ENCODE results near the gene FAXDC2.
A peak's percentile ranks its signal among the peaks of the same experiment; 100 is the strongest.

FAXDC2 gene, protein sequence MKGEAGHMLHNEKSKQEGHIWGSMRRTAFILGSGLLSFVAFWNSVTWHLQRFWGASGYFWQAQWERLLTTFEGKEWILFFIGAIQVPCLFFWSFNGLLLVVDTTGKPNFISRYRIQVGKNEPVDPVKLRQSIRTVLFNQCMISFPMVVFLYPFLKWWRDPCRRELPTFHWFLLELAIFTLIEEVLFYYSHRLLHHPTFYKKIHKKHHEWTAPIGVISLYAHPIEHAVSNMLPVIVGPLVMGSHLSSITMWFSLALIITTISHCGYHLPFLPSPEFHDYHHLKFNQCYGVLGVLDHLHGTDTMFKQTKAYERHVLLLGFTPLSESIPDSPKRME

DNA sequence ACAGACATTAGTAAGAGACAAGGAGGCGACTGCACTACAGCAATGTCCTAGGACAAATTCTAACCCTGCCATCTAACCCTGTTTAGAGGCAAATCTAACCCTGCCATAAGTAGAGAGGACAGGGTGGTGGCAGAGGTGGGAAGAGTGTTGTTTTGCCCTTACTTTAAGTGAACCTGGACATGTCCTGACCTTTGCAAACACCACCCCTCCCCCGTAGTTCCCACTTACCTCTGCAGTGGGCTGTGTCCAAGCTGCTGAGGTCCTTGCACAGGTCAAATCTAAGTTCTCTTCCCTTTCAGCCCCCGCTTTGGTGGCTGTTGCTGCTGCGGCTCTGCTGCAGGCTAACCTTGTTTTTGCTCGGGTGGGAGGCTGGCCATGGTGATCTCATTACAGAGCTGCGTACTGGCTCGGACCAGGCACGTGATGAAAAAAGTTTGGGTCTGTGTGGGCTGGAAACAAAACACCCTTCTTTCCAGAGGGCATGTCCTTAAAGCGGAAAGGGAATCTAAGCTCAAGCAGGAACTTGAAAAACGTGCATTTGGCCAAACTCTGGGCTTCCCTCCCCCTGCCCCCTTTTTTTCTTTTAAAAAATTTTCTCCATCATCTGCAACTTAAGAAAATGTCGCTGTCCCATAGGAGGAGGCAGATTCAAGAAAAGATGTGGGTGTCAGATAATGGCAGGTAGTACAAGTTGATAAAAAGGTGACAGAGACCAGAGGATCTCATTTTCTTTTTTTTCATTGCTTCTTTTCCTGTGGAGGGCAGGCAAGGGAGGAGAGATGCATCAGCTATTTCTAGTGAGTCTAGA lies at the start of gene FAXDC2:
TSS of gene FAXDC2 (minus strand) at position 349 of the 808 bp plus-strand sequence. CDS start 12,425 bp downstream, outside the sequence.
- peak; percentile 89 for DNase-seq (ENCODE audit: low spot score)

DNA sequence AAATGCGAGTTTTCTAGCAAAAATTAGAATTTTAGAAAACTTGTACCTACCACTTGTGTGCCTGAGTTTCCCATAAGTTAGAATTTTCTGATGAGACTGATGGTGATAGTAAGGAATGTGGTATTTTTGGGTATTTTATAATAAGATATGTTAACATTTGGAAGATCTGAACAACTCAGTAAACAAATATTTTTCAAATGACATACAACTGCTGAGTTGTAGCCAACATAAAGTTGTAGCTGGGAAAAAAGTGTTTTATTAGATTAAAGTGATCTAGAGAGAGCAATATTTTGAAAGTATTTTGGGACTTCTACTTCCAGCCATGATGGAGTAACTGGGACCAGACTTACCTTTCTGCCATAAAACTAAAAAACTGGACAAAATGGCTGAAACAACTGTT lies 49.7 kb upstream of the FAXDC2 start:
- DNase-seq (ENCODE audit: low spot score) = no peak

DNA sequence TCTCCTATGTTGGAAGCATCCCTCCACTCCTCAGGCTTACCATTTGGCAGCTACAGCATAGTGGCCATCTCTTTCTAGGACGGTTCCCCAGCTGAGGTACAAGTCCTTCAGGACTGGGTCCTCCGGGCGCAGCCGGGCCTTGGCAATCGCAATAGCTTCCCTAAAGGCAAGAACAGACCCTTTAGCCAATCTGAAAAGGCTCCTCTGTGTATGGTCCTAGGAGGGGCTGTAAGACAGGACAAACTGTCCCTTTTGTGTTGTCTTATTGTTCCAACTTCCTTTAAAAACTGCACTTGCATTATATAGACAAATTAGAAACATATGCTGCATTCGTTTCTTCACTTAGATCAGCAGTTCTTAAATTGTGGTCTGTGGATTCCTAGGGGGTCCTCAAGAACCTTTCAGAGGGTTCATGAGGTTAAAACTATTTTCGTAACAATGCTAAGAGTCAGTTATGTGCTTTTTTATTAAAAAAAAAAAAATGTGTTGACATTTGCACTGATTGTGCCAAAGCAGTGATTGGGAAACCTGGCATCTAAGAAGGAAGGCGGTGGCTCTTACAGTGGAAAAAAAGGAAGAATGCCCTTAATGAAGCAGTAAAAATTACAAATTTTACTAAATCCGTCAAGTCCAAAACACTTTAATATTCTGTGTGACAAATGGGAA lies 48.9 kb upstream of the FAXDC2 start:
- no peak for DNase-seq (ENCODE audit: low spot score)

DNA sequence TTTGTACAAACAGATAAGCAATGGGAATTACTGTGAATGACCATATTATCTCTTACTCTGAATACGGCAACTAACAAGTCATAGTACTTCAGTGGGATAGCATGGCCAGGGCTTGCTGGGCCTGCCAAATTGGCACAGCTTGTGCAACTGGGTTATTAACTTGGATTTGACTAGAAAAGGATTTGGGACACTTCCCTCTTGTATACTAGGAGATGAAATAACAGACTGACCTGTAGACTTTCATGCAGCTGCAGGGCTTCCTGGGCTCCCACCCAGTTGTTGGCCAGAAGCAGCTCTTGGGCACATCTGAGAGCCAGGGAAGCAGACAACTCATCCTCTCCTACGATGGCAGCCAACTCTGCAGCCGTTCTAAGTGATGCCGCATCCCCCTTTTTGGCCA lies 47.8 kb upstream of the FAXDC2 start:
- no peak for DNase-seq (ENCODE audit: low spot score)

DNA sequence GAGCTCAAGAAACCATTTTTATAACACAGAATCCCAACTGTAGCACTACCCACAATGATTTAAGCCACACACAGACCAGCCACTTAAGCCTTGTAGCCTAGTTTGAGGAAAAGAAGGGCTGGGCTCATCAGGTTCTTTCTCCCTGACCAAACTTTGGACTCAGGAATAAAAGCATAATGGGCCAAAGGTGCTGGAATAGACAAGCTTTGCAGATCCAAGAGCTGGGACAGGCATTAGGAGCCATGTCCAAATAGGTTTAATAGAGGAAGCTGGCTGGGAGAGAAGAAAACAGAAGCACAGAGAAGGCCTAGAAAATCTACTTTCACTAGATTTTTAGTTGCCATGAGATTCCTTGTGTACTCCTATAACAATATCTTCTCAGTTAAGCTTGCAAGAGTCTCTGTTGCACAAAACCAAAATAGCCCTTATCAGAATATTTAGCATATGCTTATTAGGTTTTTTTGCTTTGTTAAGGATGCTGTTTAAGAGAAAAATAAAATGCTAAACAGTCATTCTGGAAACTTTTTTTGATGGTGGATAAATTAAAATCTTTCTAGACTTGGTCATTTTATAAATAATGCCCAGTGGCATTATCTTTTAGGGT lies 46.3 kb upstream of the FAXDC2 start:
- no peak for DNase-seq (ENCODE audit: low spot score)

DNA sequence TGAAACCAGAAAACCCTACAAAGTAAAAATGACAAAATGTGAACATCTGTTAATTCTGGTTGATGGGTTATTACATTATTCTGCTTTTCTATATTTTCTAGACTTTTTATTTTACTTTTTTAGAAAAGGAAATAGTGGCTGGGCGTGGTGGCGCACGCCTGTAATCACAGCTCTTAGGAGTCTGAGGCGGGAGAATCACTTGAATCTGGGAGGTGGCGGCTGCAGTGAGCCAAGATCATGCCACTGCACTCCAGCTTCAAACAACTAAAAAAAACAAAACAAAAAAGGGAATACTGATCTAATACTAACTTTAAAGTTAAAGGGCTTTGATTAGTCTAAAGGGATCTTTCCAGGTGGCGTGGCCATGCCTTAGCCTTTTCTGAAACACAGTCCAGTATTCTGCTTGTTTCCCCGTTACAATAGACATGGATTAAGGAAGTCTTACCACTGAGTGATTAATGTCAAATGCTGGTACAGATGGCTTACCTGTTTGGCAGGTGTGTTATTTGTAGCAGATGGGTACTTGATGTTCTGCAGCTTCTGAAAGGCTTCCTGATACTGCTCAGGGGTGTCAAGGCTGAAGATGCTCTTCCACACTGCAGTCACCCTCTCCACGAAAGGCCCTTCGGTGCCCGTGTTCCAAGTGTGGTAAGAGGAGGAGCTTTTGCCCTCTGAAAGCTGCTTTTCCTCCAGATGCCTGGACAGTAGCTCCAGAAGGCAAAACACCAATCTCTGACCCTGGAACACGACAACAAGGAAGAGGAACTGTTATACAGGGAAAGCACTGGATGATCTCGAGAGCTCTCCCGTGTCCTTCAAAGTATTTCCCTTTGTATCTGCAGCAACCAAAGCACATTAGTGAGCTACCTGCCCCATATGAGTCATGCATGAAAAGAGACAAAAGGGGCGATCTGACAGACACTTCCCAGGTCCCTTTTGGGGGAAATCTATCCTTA lies 45.5 kb upstream of the FAXDC2 start:
- DNase-seq (ENCODE audit: low spot score) = no peak

DNA sequence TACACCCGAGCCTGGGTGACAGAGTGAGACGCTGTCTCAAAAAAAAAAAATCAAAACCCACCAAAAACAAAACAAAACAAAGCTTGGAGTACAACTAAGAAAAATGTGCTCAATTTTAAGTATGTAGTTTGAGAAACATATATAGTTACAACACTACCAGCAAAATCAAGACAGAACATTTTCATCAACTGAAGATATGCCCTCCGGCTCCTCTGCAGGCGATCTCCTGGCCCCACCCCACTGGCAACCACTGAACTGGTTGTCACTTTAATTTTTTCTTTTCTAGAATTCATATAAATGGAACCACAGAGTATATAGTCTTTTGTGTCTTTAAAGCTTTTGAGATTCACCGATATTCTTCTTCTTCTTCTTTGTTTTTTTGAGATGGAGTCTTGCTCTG lies 43.0 kb upstream of the FAXDC2 start:
- no peak for DNase-seq (ENCODE audit: low spot score)

DNA sequence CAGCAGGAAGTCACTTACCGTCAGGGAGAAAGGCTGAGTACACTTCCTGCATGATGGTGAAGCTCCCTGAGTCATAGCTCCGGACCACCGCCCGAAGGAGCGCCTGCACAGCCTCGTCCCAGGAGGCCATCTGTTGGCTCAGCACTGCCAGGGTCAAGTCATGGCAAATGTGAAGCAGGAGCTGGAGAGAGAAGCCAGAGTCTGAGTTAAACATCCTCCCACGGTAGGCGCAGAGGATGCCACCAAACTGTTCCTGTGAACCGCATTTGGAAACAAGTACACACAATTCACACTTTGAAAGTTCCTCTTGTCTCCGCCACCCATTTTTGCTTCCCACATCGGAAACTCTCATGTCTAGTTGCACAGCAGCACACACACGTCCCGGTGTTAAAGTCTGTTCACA lies 42.0 kb upstream of the FAXDC2 start:
- DNase-seq (ENCODE audit: low spot score) = no peak

DNA sequence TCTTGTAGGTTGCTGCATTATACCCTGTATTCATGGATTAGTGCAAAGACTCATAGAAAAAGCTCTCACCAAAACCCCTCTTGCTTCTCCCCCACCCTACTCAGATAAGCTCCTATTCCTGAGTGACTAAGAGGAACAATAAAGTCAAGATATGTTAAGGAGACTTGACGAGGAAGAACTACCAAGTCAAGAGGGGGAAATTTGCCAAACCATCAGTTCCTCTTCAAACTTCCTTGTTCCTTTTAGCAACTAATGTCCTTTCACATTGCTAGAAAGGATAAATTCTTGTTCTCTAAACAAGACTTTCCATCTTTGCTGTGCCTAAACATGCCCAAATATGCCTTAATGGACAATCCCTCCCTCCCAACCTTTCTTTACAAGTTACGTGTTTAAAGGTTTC lies 35.0 kb upstream of the FAXDC2 start:
- DNase-seq (ENCODE audit: low spot score) = no peak

DNA sequence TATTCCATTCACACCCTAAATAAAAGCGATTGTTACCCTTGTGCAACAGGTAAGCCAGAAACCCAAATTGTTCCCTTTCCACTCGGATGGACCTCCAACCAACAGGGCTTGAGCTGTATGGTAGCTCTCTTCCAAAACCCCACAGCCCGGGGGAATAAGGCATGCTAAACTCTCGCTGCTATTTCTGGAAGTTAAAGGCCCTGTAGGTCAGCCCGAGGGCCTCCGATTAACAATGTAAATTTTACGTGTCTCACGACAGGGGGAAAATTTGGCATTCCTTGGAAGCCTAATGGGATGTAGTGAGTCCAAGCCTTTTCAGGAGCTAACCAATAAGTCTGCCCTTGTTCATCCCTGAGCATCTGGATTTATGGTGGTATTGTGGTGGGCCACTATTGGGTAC lies 34.0 kb upstream of the FAXDC2 start:
- DNase-seq (ENCODE audit: low spot score) = no peak

DNA sequence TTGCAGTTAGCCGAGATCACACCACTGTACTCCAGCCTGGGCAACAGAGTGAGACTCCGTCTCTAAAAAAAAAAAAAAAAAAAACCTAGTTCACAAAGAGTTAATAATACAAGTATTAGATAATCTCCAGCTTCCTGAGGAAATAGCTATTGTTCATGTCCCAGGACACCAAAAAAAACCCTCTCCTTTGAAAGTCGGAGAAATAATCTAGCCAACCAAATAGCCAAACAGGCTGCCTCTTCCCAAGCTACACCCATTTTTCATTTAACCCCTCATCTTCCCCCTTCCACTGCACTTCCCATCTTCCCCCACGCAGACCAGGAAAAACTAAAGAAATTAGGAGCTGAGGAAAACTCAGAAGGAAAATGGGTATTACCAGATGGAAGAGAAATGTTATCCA lies 31.6 kb upstream of the FAXDC2 start:
- no peak for DNase-seq (ENCODE audit: low spot score)

DNA sequence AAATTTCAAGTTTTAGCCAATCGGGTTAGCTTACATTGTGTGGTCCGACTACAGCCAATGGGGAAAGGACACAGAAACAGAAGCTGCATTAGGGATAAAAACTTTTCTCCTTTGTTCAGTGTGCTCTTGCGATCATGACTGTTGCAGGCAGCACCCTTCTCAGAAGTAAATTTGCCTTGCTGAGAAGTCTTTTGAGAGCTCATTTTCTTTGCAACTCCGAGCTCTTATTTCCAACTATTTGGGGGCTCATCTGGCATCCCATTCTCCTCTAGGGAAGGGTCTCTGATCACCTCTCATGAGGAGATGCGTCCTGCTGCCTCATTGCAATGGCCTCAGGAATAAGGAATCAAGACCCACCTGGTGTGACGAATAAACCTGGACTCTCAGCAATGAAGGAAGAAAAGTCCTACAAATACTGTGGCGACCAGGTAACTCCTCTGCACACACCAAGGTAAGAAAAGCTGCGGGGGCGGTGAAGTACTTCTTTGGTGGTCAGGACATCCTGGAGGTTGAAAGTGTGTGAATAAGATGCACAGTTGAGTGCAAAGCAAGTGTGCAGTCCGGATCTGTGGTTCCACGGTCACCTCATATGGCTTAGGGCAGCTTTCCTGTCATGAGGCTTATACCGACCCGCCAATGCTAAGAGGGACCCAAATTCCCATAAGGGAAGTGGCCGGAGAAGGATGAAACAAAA lies 28.4 kb upstream of the FAXDC2 start:
- no peak for DNase-seq (ENCODE audit: low spot score)

DNA sequence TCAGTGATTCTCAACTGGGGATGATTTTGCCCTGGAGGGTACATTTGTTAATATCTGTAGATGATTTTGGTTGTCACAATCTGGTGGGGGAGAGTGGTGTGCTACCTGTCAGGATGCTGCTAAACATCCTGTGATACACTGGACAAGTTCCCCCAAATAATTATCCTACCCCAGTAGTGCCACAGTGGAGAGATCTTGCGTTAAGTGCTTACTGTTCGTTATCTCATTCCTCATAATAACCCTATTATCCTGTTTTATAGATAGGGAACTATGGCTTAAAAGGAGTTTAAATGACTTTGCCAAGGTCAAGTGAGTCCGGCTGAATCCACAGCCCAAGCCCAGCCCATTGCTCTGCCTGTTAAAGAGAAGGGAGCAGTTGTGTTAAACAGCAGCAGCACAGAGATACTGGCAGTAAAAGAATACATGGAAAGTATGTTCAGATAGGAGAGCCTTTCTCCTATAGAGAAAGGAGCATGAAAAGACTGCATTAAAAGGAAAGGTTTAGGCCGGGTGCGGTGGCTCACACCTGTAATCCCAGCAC lies 23.5 kb upstream of the FAXDC2 start:
- no peak for DNase-seq (ENCODE audit: low spot score)

DNA sequence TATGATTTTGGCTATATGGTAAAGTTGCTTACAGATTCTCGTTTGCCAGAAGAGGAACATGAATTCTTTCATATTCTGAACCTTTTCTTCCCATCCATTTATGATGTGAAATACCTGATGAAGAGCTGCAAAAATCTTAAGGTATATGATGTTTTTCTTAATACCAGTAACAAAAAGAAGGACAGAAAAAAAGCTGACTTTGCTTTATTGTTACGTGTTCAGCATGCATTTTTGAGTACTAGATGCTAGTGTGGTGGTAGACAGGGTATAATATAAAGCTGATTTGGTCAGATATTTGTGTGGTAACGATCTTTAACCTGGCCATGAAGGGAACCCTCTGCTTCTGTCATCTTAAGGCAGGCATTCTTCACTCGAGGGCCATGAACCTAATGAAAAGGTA lies 21.3 kb upstream of the FAXDC2 start:
- DNase-seq (ENCODE audit: low spot score) = no peak

DNA sequence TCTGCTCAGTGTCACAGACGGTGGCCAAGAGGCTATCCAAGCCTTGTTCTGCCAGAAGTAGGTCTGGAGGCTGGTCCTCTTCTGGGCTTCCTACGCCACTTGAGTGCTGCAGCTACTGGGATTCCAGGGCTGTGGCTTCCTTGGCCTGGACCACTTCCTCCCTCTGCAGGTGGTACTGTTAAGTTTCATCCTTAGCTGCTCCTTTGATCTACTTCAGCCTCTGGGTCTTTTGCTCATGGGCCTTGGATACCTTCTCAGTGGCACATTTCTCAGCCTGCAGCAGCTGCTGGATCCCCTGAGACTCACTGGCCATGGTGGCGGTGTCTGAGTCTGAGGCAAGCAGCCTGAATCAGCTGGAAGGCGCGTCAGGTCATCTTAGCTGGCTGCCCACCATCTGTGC lies 18.3 kb upstream of the FAXDC2 start:
- no peak for DNase-seq (ENCODE audit: low spot score)

DNA sequence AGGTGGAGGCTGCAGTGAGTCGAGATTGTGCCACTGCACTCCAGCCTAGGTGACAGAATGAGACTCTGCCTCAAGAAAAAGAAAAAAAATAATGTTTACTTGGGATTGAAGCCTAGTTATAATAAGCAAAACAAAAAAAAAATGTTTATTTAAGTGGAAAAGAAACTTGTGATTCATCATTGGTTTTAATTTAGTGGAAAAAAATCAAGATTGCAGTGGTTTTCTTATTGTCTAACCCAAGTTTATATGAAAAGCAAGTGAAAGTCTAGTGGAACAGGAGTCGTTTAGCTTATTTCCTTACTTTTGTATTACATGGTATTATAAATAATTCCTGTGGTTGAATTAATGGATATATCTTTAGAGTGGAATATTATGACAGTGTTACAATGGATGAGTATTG lies 16.4 kb upstream of the FAXDC2 start:
- DNase-seq (ENCODE audit: low spot score) = no peak

DNA sequence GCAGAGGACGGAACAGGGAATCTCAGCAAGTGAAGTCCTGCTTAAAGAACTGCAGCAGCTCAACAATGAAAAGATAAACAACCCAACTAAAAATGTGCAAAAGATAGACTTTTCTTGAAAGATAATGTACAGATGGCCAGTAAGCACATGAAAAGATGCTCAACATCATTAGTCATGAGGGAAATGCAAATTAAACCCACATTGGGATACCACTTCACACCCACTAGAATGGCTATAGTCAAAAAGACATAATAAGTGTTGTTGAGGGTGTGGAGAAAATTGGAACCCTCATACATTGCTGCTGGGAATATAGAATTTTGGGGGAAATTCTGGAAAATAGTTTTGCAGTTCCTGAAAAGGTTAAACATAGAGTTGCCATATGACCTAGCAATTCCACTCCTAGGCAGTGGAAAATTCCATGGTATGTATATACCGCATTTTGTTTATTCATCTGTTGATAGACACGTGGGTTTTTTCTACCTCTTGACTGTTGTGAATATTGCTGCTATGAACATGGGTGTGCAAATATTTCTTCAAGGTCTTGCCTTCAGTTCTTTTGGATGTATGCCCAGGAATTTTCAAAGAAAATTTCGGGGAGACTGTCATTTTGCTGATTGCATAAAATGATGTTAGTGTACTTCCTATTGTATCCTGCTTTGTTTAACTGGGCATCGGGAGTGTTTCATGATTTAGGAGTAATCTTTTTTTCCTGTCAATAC lies 15.2 kb upstream of the FAXDC2 start:
- no peak for DNase-seq (ENCODE audit: low spot score)

DNA sequence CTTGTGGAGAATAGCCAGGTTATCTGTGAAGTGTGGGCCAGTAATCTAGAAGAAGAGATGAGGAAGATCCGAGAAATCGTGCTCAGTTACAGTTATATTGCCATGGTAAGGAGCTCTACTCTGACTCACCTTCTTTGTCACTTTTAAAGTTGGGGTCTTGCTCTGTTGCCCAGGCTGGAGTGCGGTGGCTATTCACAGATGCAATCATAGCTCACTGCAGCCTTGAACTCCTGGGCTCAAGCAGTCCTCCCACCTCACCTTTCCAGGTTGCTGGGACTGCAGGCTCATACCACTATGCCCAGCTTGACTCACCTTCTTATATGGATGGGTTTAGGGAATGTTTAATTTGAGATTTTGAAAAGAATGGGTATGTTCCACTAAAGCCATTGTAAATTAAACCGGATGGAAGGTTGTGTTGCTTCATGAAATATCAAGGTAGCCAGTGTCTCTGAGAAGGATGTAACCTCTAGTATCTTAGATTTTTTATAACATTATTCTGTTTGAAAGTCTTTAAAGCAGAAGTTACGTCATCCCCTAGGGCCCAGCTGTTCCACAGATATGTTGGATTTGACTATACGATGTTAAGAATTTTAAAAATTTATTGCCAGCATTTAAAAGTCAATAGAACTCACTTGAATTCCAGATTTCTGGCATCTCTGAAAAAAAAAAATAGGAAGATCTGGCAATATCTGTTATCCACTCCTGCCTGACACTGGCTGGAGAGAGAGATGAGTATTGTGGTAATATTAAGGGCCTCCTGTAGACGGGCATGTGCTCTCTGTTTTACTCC lies 13.1 kb upstream of the FAXDC2 start:
- no peak for DNase-seq (ENCODE audit: low spot score)

DNA sequence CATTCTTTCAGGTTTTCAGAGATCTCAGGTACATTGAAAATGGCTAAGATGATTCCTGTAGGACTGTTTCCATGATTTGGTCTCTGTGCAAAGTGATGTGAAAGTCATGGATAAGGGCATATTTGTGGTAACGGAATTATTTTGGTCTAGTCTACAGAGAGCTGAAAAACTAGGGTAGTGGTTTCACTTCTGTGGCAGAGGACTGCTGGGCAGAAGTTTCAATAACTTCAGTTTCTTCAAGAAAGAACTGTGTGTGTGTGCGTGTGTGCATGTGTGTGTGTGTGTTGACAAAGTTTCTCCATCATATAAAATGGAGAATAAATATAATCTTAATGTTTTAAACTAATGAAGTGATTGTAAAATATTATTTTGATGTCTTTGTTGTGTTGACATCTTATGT lies 12.4 kb upstream of the FAXDC2 start:
- DNase-seq (ENCODE audit: low spot score) = no peak
